GF-D8 (cell line): ENCODE measurements around the gene CAMK2G.
"Not testable (repeated sequence)": the region's sequence is repeated elsewhere in the genome, so short reads cannot be mapped to it uniquely, and the experiment has no call there.

Source experiments
- DNase-seq: peaks from one replicate; lab custom pipeline; 2025; lab: John Stamatoyannopoulos, UW

Gene CAMK2G

GRCh38 chr10:73902351-73902750 lies 28.0 kb upstream of the CAMK2G start:
- peak; percentile 30 for DNase-seq

GRCh38 chr10:73901261-73901660 lies 26.9 kb upstream of the CAMK2G start:
- no peak for DNase-seq

- no peak for DNase-seq
These were observed 25.7 kb upstream of the CAMK2G start for GRCh38 chr10:73900064-73900463.

GRCh38 chr10:73899423-73899822 lies 25.1 kb upstream of the CAMK2G start:
- DNase-seq, result peak; percentile 25

GRCh38 chr10:73898730-73899410 lies 24.5 kb upstream of the CAMK2G start:
- DNase-seq, result no peak

GRCh38 chr10:73897693-73898092 lies 23.3 kb upstream of the CAMK2G start:
- no peak for DNase-seq

GRCh38 chr10:73895381-73895780 lies 21.0 kb upstream of the CAMK2G start:
- DNase-seq, result not testable (repeated sequence)

- DNase-seq, result no peak
These were observed 20.1 kb upstream of the CAMK2G start for GRCh38 chr10:73894245-73894971.

- DNase-seq, result no peak
These were observed 19.1 kb upstream of the CAMK2G start for GRCh38 chr10:73893426-73893825.

- no peak for DNase-seq
These were observed 18.1 kb upstream of the CAMK2G start for GRCh38 chr10:73892310-73893030.

GRCh38 chr10:73891540-73891939 lies 17.2 kb upstream of the CAMK2G start:
- DNase-seq, result no peak

GRCh38 chr10:73890830-73891229 lies 16.5 kb upstream of the CAMK2G start:
- not testable (repeated sequence) for DNase-seq

GRCh38 chr10:73890261-73890660 lies 15.9 kb upstream of the CAMK2G start:
- no peak for DNase-seq

GRCh38 chr10:73889416-73889815 lies 15.1 kb upstream of the CAMK2G start:
- not testable (repeated sequence) for DNase-seq

- DNase-seq, result peak; percentile 76
These were observed 14.7 kb upstream of the CAMK2G start for GRCh38 chr10:73889014-73889413.

- DNase-seq, result no peak
These were observed 14.2 kb upstream of the CAMK2G start for GRCh38 chr10:73888514-73888913.

GRCh38 chr10:73887294-73888039 lies 13.1 kb upstream of the CAMK2G start:
- no peak for DNase-seq

GRCh38 chr10:73886661-73887293 lies 12.4 kb upstream of the CAMK2G start:
- DNase-seq, result no peak

- peak; percentile 21 for DNase-seq
These were observed 11.8 kb upstream of the CAMK2G start for GRCh38 chr10:73886085-73886529.

GRCh38 chr10:73884017-73884416 lies 9.7 kb upstream of the CAMK2G start:
- DNase-seq, result no peak

GRCh38 chr10:73881221-73881919 lies 7.0 kb upstream of the CAMK2G start:
- no peak for DNase-seq
